K562 (cell line): Measurements from ENCODE around the gene PROK1. TPM values are rescaled to one million over a fixed set of nuclear protein-coding genes. Genes with fewer than 3 reads are reported as not detected.

Experiments used
- BHLHE40 ChIP-seq: IDR thresholded peaks from 2 replicates; pipeline ENCODE4 v1.6.1; 2011; ENCODE audit warnings: low read length, improper control_type of control experiment
- CBFA2T2 ChIP-seq: fragments of 450-650 bp; conservative IDR thresholded peaks from 2 replicates; pipeline ENCODE4 v1.6.1; 2017; ENCODE audit warnings: mild to moderate bottlenecking
- CBFA2T3 ChIP-seq: fragments of 450-650 bp; IDR thresholded peaks from 2 replicates; pipeline ENCODE4 v1.6.1; 2017
- CREB1 ChIP-seq, 2 experiments: sonication (generic) in 1 of 2; formaldehyde crosslinking in 1 of 2; IDR thresholded peaks; 2 replicates each; pipeline versions ENCODE4 v1.6.1 to v1.8.0; 2012 to 2022; ENCODE audit warnings: inconsistent platforms in 1 of 2, mild to moderate bottlenecking in 1 of 2, missing genetic modification reagents in 1 of 2, moderate library complexity in 1 of 2
- EP300 ChIP-seq: IDR thresholded peaks from 2 replicates; pipeline ENCODE4 v1.6.1; 2012; ENCODE audit warnings: low read length, improper control_type of control experiment
- GTF2B ChIP-seq: IDR thresholded peaks from 2 replicates; pipeline ENCODE4 v1.6.1; 2011; ENCODE audit not compliant: insufficient read length; ENCODE audit errors: extremely low read depth
- HMGN3 ChIP-seq: IDR thresholded peaks from 2 replicates; pipeline ENCODE4 v1.6.1; 2011; ENCODE audit warnings: borderline replicate concordance, low read depth, mild to moderate bottlenecking, mixed read lengths, low read length; ENCODE audit not compliant: insufficient read length; ENCODE audit errors: extremely low read depth
- NFE2 ChIP-seq: IDR thresholded peaks from 2 replicates; pipeline ENCODE4 v1.6.1; 2014; ENCODE audit warnings: antibody characterized with exemption, low read depth
- NONO ChIP-seq, 2 experiments: fragments of 200-400 bp in 1 of 2; fragments of 450-650 bp in 1 of 2; formaldehyde crosslinking in 1 of 2; IDR thresholded peaks; 2 replicates each; pipeline ENCODE4 v1.6.1; 2017; ENCODE audit warnings: low read depth in 2 of 2, mild to moderate bottlenecking in 2 of 2, moderate library complexity in 2 of 2, low read length in 1 of 2
- NR2C2 ChIP-seq, 2 experiments: fragments of 200-800 bp in 1 of 2; sonication (Bioruptor generic) in 1 of 2; sonication (generic) in 1 of 2; formaldehyde crosslinking in 1 of 2; IDR thresholded peaks; 2 replicates each; pipeline versions ENCODE4 v1.6.1 to v1.8.0; 2016 to 2022; ENCODE audit warnings: mild to moderate bottlenecking in 1 of 2, missing compliant biosample characterization in 1 of 2, missing genetic modification characterization in 1 of 2, missing genetic modification reagents in 1 of 2
- NR2F6 ChIP-seq: fragments of 450-650 bp; formaldehyde crosslinking; IDR thresholded peaks from 2 replicates; pipeline ENCODE4 v1.4.0; 2020; ENCODE audit warnings: mild to moderate bottlenecking
- RBFOX2 ChIP-seq: fragments of 200-400 bp; formaldehyde crosslinking; IDR thresholded peaks from 2 replicates; pipeline ENCODE4 v1.6.1; 2017; ENCODE audit warnings: low read depth, mild to moderate bottlenecking, low read length, moderate library complexity
- SFPQ ChIP-seq: fragments of 200-400 bp; formaldehyde crosslinking; IDR thresholded peaks from 2 replicates; pipeline ENCODE4 v1.6.1; 2017; ENCODE audit warnings: mild to moderate bottlenecking, low read depth, low read length, moderate library complexity
- SIN3A ChIP-seq, 2 experiments: fragments of 150-350 bp in 1 of 2; IDR thresholded peaks; 2 replicates each; pipeline ENCODE4 v1.6.1; 2011 to 2016; ENCODE audit warnings: borderline replicate concordance in 2 of 2, low read depth in 2 of 2, low read length in 2 of 2, mild to moderate bottlenecking in 2 of 2, moderate library complexity in 2 of 2; ENCODE audit not compliant: control insufficient read depth in 1 of 2
- SMARCC2 ChIP-seq: fragments of 450-650 bp; IDR thresholded peaks from 2 replicates; pipeline ENCODE4 v1.6.1; 2017; ENCODE audit warnings: antibody characterized with exemption, moderate library complexity, mild to moderate bottlenecking, low read depth
- STAG1 ChIP-seq: sonication (generic); formaldehyde crosslinking; IDR thresholded peaks from 2 replicates; pipeline ENCODE4 v1.5.0; 2020; ENCODE audit warnings: missing genetic modification reagents, borderline replicate concordance
- STAT5A ChIP-seq: IDR thresholded peaks from 2 replicates; pipeline ENCODE4 v1.6.1; 2012; ENCODE audit warnings: low read length, inconsistent platforms, borderline replicate concordance
- TEAD1 ChIP-seq, 2 experiments: fragments of 450-650 bp in 1 of 2; sonication (generic) in 1 of 2; formaldehyde crosslinking; IDR thresholded peaks; 2 replicates each; pipeline versions ENCODE4 v1.4.0 to v1.8.0; 2020 to 2022; ENCODE audit warnings: mild to moderate bottlenecking in 2 of 2, missing genetic modification reagents in 1 of 2
- ZFP30 ChIP-seq: fragments of 250-450 bp; sonication (Bioruptor Pico); IDR thresholded peaks from 2 replicates; pipeline ENCODE4 v1.8.0; 2022; ENCODE audit warnings: moderate library complexity, mild to moderate bottlenecking, inconsistent platforms, borderline replicate concordance
- ZNF644 ChIP-seq: fragments of 200-800 bp; sonication (Bioruptor generic); IDR thresholded peaks from 2 replicates; pipeline ENCODE4 v1.6.1; 2016; ENCODE audit warnings: low read depth, missing genetic modification characterization, missing compliant biosample characterization
- polyA plus RNA-seq, 8 experiments: library from polyadenylated mRNA; depleted of rRNA in 4 of 8; stranded (reverse) in 5 of 8; unstranded in 3 of 8; fragments of >200 nt; fragmentation: Nextera tagmentation in 2 of 8; fragmentation: Illumina TruSeq in 1 of 8; extraction: Ambion mirVana in 2 of 8; extraction: Trizol in 1 of 8; gene quantifications; 2 replicates each; pipeline versions ENCODE4 v1.2.1 to v1.2.3, GENCODE V29; 2011 to 2014; ENCODE audit warnings: inconsistent platforms in 1 of 8, missing spikeins in 1 of 8
- total RNA-seq, 7 experiments: library from RNA; depleted of rRNA in 6 of 7; stranded (reverse); fragments of >200 nt in 6 of 7; fragmentation: Illumina TruSeq in 2 of 7; extraction: Trizol in 2 of 7; gene quantifications; 2 replicates each; pipeline versions ENCODE4 v1.2.1 to v1.2.3, GENCODE V29; 2011 to 2021; ENCODE audit warnings: low replicate concordance in 1 of 7

PROK1 gene
- total and polyA plus RNA-seq, 9 of the 15 experiments (the other 6 are each of a cell fraction or from before 2014, with no cell fraction given) = 0.15 TPM; not detected in 8

- TF ChIP-seq STAT5A = peak; percentile 62; the same call in 1 of the 2 replicates
- TF ChIP-seq CBFA2T3 = peak; percentile 95
- TF ChIP-seq EP300 = peak; percentile 72; the same call in 1 of the 2 replicates
- TF ChIP-seq ZNF644 (tag) = peak; percentile 37; the same call in 1 of the 2 replicates
- TF ChIP-seq NONO (IDR thresholded peaks at IDR 0.05; ENCODE audit: low read depth in 2 of 2, low read length in 1 of 2) = no peak
- peak; percentile 66; the same call in 1 of the 2 replicates for TF ChIP-seq SMARCC2
- no peak for TF ChIP-seq GTF2B
- TF ChIP-seq BHLHE40 = peak; percentile 72; the same call in 1 of the 2 replicates
- no peak for TF ChIP-seq SFPQ
- no peak for TF ChIP-seq STAG1 (CRISPR knock-in tag)
- TF ChIP-seq NR2C2 (CRISPR knock-in tag; IDR thresholded peaks at IDR 0.05) = no peak
- peak; percentile 38; the same call in 1 of the 2 replicates for TF ChIP-seq NR2C2 (tag; IDR thresholded peaks at IDR 0.05)
- 0 out of 4 replicates have a peak, but pooled peaks of 1 of the 2 experiments have one; percentile 12 for TF ChIP-seq TEAD1 (CRISPR knock-in tag; IDR thresholded peaks at IDR 0.05)
- TF ChIP-seq CREB1 (IDR thresholded peaks at IDR 0.05) = peak; percentile 34; the same call in 1 of the 2 replicates
- no peak for TF ChIP-seq CREB1 (CRISPR knock-in tag; IDR thresholded peaks at IDR 0.05)
- no peak for TF ChIP-seq HMGN3
- no peak for TF ChIP-seq SIN3A (IDR thresholded peaks at IDR 0.05; ENCODE audit: borderline replicate concordance in 2 of 2, control insufficient read depth in 1 of 2, low read depth in 2 of 2, low read length in 2 of 2)
- TF ChIP-seq NFE2 = peak; percentile 76
- TF ChIP-seq RBFOX2 = no peak
- no peak for TF ChIP-seq NR2F6 (CRISPR knock-in tag)
- peak; percentile 91 for TF ChIP-seq CBFA2T2
- no peak for TF ChIP-seq ZFP30 (CRISPR knock-in tag)
These were observed 26.1 kb downstream of the PROK1 start (continued) for GRCh38 chr1:110477041-110477440.
